ENCODE measurements around the gene PEX5.
"Not testable (repeated sequence)": the region's sequence is repeated elsewhere in the genome, so short reads cannot be mapped to it uniquely, and the experiment has no call there.

Gene PEX5

DNA sequence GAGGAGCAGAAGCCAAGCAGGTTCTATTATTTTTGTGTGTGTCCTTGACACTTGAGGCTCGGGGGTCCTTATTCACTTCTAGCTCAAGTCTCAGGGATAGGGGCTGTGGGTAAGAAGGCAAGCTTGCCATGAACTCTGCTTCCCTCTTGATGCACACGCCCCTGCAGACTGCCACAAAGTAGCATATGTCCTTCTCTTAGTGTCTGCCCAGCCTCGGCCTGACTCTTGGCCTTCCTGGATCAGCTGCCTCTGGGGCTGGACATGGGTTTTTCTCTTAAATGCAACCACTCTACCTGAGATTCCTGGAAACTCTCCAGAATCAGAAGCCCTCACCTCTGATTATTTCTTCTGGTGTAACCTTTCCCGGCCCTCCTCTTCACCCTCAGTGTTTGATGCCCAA lies 28.2 kb upstream of the PEX5 start:
- no peak for DNase-seq

DNA sequence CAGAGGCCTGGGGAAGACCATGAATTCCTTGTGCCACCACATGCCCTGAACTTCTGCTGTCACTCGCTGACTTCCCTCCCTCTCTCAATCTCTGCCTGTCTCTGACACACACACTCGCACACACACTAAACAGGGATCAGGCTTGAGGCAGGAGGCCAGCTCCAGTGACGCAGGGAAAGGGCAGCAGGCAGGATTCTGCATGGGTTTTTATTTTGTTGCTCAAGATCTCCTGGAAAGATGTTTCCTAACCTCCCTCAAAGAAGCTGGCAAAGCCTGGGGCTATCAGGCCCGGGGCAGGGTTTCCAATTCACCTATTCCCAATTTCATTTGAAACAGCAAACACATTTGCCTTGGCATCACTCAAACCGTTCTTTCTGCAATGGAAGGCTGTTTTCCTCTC lies 27.7 kb upstream of the PEX5 start:
- DNase-seq = no peak

DNA sequence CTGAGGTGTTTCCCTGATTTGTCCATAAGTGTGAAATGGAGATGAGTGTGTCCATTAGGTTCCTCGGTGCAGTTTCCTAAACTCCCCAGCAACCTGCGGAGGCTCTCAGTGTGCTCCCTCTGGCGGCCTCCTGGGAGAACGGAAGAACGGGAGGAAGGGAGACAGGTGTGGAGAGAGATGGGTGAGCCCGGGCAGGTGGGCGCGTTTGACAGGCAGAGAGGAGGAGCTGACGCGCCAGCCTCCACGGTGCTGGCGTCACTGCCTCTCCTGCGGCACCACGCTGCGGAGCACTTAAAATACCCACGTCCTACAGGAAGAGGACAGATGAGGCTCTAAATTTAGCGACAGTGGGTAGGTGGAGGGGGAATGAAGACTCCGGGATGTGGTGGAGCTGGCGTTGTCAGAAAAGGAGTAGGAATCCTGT lies 26.8 kb upstream of the PEX5 start:
- DNase-seq = peak in 1 of 2 donors; percentile 20

DNA sequence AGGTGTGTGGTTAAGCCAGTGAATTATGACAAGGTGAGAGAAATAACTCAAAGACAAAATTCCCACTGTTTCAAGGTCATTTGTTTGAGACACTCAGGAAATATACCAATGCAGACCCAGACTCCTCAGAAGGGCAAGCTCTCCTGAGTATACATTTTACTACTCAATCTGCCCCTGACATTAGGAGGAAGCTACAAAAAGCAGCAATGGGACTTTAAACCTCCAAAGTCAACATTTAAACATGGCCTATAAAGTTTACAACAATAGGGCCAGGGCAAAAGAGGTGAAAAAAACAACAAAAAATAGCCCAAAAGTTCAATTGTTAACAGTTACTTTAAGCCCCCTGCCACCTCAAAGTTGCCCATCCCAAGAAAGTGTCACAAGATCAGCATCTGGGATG lies 19.5 kb upstream of the PEX5 start:
- DNase-seq = no peak

DNA sequence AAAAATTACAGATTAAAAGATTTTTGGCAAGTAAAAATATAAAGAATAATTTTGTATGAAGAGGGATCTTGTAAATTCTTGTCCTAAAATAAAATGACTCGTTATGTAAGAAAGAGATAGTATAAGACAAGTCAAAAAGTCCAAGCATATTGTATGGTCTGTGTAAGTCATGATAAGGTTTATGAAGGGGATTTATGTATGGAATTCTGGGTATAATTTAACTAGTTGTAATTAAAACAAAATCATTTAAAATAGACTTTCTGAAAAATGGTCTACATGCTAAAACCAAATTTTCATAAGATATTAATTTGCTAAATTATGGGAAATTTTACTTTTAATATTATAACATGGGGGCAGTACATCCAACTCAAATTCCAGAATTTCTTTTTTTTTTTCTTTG lies 17.6 kb upstream of the PEX5 start:
- DNase-seq = no peak

DNA sequence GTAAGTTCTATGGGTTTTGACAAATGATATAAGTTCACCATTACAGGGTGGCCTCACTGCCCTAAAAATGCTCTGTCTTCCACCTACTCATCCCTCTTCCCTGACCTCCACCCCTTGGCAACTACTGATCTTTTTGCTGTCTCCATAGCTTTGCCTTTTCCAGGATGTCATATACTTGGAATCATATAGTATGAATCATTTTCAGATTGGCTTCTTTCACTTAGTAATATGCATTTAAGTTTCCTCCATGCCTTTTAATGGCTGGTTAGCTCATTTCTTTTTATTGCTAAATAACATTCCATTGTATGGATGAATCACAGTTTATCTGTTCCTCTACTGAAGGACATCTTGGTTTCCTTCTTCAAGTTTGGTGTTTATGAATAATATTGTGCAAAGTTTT lies 14.0 kb upstream of the PEX5 start:
- DNase-seq = no peak

GRCh38 chr12:7176595-7176994 lies 12.9 kb upstream of the PEX5 start:
- no peak for DNase-seq

DNA sequence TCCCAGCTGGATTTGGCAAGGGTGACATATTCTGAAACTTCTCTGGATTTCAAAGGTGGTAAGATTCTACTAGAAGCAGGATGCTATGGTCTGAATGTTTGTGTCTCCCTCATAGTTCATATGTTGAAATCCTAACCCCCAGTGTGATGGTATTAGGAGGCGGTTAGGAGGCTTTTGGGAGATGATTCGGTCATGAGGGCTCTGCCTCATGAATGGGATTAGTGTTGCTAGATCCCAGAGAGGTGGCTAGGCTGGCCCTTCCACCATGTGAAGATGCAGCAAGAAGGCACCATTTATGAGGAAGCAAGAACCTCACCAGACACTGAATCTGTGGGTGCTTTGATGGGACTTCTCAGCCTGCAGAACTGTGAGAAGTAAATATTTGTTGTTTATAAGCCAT lies 11.0 kb upstream of the PEX5 start:
- no peak for DNase-seq

- DNase-seq = no peak
Measured at GRCh38 chr12:7180685-7181084, 8.8 kb upstream of the PEX5 start.

- DNase-seq = not testable (repeated sequence)
Measured at GRCh38 chr12:7186058-7186457, 3.4 kb upstream of the PEX5 start.

DNA sequence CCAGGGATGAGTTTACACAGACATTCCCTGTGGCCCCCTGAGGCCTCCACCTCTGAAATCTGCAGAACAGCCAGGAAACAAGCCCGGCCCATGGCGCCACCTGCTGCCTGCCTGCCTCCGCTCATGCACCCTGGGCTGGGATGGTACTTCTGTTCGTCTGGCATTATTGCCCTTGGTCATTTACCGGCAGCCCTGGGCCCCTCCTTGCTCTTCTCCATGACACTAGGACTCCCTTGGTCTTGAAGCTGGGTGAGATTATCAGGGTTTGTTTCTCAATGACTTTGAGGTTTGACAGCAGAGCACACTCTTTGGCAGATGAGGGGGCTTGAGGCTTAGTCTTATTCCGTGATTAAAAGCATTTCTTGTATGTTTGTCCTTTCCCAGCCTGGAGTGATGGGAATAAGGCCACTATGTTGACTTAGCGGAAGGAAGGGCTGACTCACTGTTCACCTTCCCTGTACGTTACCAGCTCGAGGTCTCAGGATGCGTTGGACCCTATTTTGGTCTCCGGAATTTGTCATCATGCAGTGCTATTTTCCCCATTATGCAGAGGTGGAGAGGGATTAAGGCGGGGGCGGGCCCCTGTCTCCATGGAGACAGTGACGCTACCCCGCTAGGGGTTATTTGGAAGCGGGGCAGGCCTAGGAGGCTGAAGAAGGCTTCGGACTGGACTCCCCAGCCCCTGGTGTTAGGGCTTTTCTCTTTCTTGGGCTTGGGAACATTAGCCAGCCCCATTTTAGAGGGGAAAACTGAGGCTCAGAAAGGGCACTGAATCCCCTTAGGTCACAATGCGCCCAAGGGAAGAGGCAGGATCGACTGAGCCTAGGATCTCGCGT lies 706 bp upstream of the PEX5 start:
- peak; percentile 60 to 62 for DNase-seq

- DNase-seq = no peak
Measured at GRCh38 chr12:7190268-7191055, 976 bp downstream of the PEX5 start.

- no peak for DNase-seq
Measured at GRCh38 chr12:7193674-7194073, 4.2 kb downstream of the PEX5 start.

GRCh38 chr12:7197841-7198240 lies 8.4 kb downstream of the PEX5 start:
- DNase-seq = no peak

DNA sequence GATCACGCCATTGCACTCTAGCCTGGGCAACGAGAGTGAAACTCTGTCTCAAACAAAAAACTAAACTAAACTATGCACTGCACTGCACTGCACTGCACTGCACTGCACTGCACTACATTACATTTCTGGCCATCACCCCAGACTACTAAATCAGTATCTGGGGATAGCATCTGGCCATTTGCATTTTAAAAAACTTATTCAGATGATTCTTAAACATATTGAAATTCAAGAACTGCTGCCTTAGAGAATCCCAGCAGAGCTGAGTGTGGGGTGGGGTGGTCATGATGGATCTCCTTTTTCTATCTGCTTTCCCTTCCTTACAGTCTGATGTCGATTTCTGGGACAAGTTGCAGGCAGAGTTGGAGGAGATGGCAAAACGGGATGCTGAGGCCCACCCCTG lies 13.6 kb downstream of the PEX5 start:
- DNase-seq = no peak

GRCh38 chr12:7205091-7205490 lies 15.6 kb downstream of the PEX5 start:
- no peak for DNase-seq

DNA sequence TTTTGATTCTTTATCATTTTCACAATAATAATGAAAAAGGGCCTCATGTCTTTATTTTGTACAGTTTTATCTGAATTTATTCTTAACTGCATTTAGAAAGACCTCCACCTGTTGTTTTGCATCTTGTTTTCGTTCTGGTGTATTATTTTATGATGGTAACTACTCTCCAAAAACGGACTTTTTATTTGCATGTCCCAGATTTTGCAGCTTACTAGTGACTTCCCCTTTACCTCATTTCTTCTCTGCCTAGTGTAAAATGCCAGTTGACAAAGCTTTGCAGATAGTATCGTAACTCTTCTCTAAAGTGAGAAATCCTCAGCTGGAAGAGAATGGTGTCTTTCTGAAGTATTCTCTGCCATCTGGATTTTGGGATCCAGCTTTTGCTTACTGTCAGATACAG lies 17.2 kb downstream of the PEX5 start:
- DNase-seq = no peak

DNA sequence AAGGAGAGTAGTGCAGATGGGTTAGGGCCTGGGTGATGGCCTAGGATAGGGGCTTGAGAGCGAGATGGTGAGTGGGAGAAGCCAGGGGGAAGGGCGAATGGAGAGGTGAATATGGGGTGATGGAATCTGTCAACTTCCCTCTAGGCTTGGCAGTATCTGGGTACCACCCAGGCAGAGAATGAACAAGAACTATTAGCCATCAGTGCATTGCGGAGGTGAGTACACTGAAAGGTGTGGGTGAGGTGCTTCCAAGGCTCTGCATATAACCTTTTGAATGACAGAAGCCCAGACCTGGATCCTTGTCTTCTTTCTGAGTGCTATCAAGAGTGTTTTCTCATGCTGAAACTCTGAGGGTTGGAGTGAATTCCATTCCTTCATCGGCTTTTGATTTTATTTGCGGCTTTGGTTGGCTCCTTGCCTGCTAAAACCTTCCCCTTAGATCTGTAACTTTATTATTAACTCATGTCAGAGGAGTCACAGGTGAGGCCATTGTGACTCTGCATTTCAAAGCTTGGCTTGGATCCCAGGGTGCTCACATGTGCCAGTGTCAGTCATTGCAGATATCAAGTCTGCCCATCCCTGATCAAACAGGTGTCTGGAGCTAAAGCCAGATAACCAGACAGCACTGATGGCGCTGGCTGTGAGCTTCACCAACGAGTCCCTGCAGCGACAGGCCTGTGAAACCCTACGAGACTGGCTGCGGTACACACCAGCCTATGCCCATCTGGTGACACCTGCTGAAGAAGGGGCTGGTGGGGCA lies 18.6 kb downstream of the PEX5 start:
- DNase-seq = no peak

GRCh38 chr12:7209958-7210357 lies 20.5 kb downstream of the PEX5 start:
- DNase-seq = no peak

GRCh38 chr12:7210642-7211151 lies 21.2 kb downstream of the PEX5 start:
- no peak for DNase-seq

- DNase-seq = no peak
Measured at GRCh38 chr12:7212678-7213077, 23.2 kb downstream of the PEX5 start.

GRCh38 chr12:7213745-7214144 lies 24.3 kb downstream of the PEX5 start:
- DNase-seq = not testable (repeated sequence)

DNA sequence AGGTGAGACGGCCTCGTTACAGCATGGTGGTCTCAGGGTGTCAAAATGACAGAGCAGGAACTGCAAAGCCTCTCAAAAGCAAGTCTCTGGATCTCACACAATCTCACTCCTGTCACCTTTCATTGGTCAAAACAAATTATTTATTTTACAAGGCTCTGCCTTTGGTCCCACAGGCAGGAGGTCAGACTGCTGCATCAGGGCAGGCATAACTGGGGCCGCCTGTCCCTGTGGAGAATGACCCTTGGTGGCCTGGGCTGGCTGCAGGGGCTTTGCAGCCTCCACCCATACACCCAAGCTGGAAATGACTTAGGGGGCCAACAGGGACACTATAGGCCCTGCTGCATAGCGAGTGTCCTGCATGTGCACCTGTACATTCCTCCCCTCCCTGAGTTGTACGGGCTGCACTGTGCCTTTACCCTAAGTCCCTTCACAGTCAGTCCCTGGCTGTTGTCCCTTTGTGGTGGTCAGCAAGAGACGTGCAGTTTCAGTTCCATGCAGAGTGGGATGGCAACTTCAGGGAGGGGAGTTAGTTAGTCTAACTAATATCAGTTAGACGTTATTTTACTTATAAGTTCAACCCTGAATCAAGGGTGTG lies 28.1 kb downstream of the PEX5 start:
- DNase-seq = no peak

Measured in CD4-positive, alpha-beta T cell treated with Interleukin-1 beta for 1 hour (primary cell).